HCT116 (cell line): ENCODE results near the gene PI16.

Experiments
- RAD21 ChIP-seq: IDR thresholded peaks from 2 replicates; pipeline ENCODE4 v1.6.1; 2012; ENCODE audit warnings: low read depth, mild to moderate bottlenecking
- TCF7L2 ChIP-seq: IDR thresholded peaks from 2 replicates; pipeline ENCODE4 v1.7.0; 2011; ENCODE audit warnings: borderline replicate concordance, inconsistent platforms; ENCODE audit not compliant: insufficient read depth, insufficient read length; ENCODE audit errors: extremely low read depth
- TF ChIP-seq, protein P1 (sequence below), 3 experiments: fragments of 200-600 bp in 1 of 3; sonication (generic) in 1 of 3; IDR thresholded peaks in 2 of 3; conservative IDR thresholded peaks in 1 of 3; 2 replicates each; pipeline ENCODE4 v1.5.1; 2012 to 2017; ENCODE audit warnings: low read depth in 2 of 3, low read length in 2 of 3, antibody characterized with exemption in 1 of 3, borderline replicate concordance in 1 of 3, control low read depth in 1 of 3, mild to moderate bottlenecking in 1 of 3, mixed read lengths in 1 of 3, mixed run types in 1 of 3, moderate library complexity in 1 of 3; ENCODE audit not compliant: insufficient read depth in 1 of 3

DNA sequence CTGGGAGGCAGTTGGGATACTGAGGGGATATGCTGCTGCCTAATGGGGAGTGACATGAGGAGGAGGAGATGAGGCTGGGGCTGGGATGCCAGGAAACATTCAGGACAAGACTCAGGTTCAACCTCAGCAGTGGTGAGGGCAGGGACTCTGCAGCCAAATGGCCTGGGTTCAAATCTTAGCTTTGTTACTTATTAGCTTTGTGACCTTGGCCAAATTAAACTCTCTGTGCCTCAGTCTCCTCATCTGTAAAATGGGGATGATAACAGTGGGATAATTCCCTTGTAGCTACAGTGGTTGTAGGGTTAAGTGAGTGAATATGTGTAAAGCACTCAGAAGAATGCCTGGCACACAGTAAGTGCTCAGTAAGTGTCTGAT, 1.9 kb downstream of the PI16 start:
- TF ChIP-seq, protein P1, sequence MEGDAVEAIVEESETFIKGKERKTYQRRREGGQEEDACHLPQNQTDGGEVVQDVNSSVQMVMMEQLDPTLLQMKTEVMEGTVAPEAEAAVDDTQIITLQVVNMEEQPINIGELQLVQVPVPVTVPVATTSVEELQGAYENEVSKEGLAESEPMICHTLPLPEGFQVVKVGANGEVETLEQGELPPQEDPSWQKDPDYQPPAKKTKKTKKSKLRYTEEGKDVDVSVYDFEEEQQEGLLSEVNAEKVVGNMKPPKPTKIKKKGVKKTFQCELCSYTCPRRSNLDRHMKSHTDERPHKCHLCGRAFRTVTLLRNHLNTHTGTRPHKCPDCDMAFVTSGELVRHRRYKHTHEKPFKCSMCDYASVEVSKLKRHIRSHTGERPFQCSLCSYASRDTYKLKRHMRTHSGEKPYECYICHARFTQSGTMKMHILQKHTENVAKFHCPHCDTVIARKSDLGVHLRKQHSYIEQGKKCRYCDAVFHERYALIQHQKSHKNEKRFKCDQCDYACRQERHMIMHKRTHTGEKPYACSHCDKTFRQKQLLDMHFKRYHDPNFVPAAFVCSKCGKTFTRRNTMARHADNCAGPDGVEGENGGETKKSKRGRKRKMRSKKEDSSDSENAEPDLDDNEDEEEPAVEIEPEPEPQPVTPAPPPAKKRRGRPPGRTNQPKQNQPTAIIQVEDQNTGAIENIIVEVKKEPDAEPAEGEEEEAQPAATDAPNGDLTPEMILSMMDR (IDR thresholded peaks at IDR 0.05 in 2 of 3, conservative IDR thresholded peaks at IDR 0.05 in 1 of 3; ENCODE audit: borderline replicate concordance in 1 of 3, insufficient read depth in 1 of 3, low read depth in 2 of 3, low read length in 2 of 3): no peak
- TF ChIP-seq TCF7L2: no peak
- TF ChIP-seq RAD21: no peak
